Testis (tissue), 2 donors: ENCODE results near the gene GRIK1.

Experiments
- POLR2A ChIP-seq: fragments of 450-650 bp; IDR thresholded peaks from one replicate; pipeline ENCODE4 v1.6.1; 2017; ENCODE audit warnings: antibody characterized with exemption, mild to moderate bottlenecking, moderate library complexity
- TF ChIP-seq, protein P1 (sequence below), 3 experiments: fragments of 450-650 bp in 2 of 3; fragments of 200-600 bp in 1 of 3; sonication (generic) in 1 of 3; IDR thresholded peaks; one replicate each; pipeline ENCODE4 v1.5.1; 2016 to 2019; ENCODE audit warnings: antibody characterized with exemption in 3 of 3, mild to moderate bottlenecking in 2 of 3, moderate library complexity in 1 of 3

DNA sequence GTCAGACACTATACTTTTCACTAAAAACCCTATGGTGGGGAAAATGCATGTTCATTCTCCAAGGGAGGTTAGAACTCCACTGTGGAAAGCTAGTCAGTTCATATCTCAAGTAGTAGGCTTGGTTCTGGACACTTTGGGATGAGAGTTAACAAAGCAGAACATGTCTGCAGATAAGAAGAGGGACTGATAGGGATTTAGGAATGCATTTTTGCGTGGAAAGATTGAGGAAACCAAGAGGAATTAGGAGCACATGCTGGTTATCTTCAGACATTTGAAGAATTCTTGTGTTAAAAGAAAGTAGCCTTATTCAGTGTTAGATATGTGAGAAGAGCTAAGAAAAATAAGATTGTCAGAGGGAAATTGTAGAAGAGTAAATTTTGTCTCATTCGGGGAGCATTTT is 1.2 kb upstream of the GRIK1 start:
- TF ChIP-seq, protein P1, sequence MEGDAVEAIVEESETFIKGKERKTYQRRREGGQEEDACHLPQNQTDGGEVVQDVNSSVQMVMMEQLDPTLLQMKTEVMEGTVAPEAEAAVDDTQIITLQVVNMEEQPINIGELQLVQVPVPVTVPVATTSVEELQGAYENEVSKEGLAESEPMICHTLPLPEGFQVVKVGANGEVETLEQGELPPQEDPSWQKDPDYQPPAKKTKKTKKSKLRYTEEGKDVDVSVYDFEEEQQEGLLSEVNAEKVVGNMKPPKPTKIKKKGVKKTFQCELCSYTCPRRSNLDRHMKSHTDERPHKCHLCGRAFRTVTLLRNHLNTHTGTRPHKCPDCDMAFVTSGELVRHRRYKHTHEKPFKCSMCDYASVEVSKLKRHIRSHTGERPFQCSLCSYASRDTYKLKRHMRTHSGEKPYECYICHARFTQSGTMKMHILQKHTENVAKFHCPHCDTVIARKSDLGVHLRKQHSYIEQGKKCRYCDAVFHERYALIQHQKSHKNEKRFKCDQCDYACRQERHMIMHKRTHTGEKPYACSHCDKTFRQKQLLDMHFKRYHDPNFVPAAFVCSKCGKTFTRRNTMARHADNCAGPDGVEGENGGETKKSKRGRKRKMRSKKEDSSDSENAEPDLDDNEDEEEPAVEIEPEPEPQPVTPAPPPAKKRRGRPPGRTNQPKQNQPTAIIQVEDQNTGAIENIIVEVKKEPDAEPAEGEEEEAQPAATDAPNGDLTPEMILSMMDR (IDR thresholded peaks at IDR 0.05): no peak
- no peak for TF ChIP-seq POLR2A
